ENCODE data around the gene STX10. TPM values are rescaled to one million over a fixed set of nuclear protein-coding genes. Genes with fewer than 3 reads are reported as not detected.
A peak's percentile ranks its signal among the peaks of the same experiment; 100 is the strongest.

STX10 gene
- total RNA-seq, 1 donor from 2014 or later: 36.5 TPM

GRCh38 chr19:13127811-13128575, 22.2 kb downstream of the STX10 start:
- no peaks in the 10 kb centered on the region for H3F3A ChIP-seq (ENCODE audit: low read depth)
- H2AFZ ChIP-seq (replicated peaks): no peak overlapping the region
- peaks cover 100% of the 10 kb centered on the region for H4K20me1 ChIP-seq (ENCODE audit: low read depth)
- no peak overlapping the region for H3K4me2 ChIP-seq
- no peak for TF ChIP-seq EZH2phosphoT487 (IDR thresholded peaks at IDR 0.05)
- H3K4me1 Mint-ChIP-seq: peaks cover 21% of the 10 kb centered on the region
- no peak overlapping the region for H3K4me3 ChIP-seq
- no peak overlapping the region for H3K27ac ChIP-seq
- no peaks in the 10 kb centered on the region for H3K4me1 ChIP-seq
- H3K9ac ChIP-seq: no peak overlapping the region
- peaks cover 3% of the 10 kb centered on the region for H3K27me3 Mint-ChIP-seq (ENCODE audit: insufficient read depth, low read depth)
- no peak overlapping the region for H3K4me3 Mint-ChIP-seq
- no peaks in the 10 kb centered on the region for H3K27me3 ChIP-seq
- no peaks in the 10 kb centered on the region for H3K9me3 Mint-ChIP-seq
- peaks cover 100% of the 10 kb centered on the region for H3K79me2 ChIP-seq (ENCODE audit: low read depth)
- no peak for DNase-seq (ENCODE audit: low spot score)
- H3K36me3 Mint-ChIP-seq: peaks cover 6% of the 10 kb centered on the region
- H3K36me3 ChIP-seq: no peaks in the 10 kb centered on the region
- no peaks in the 10 kb centered on the region for H3K9me3 ChIP-seq (ENCODE audit: low read depth)
- no peak overlapping the region for H3K27ac Mint-ChIP-seq

- Histone ChIP-seq H3K36me3 (no peaks in the 10 kb centered on the region), H3F3A (ENCODE audit: low read depth) (no peaks in the 10 kb centered on the region), H3K4me2 (no peak overlapping the region), H3K27ac (no peak overlapping the region), H3K27me3 (no peaks in the 10 kb centered on the region), H3K4me3 (no peak overlapping the region), H4K20me1 (ENCODE audit: low read depth) (peaks cover 100% of the 10 kb centered on the region), H3K9ac (no peak overlapping the region), H3K79me2 (ENCODE audit: low read depth) (peaks cover 100% of the 10 kb centered on the region), H3K9me3 (ENCODE audit: low read depth) (no peaks in the 10 kb centered on the region), H2AFZ (replicated peaks) (no peak overlapping the region), H3K4me1 (no peaks in the 10 kb centered on the region)
- TF ChIP-seq EZH2phosphoT487 (IDR thresholded peaks at IDR 0.05) (no peak), CTCF (IDR thresholded peaks at IDR 0.05) (no peak), EZH2 (IDR thresholded peaks at IDR 0.05) (no peak)
- Mint-ChIP-seq H3K9me3 (no peaks in the 10 kb centered on the region), H3K27me3 (ENCODE audit: insufficient read depth, low read depth) (peaks cover 5% of the 10 kb centered on the region), H3K4me1 (peaks cover 27% of the 10 kb centered on the region), H3K27ac (no peak overlapping the region), H3K36me3 (peaks cover 8% of the 10 kb centered on the region), H3K4me3 (no peak overlapping the region)
- no peak for DNase-seq (ENCODE audit: low spot score)
Observed at GRCh38 chr19:13127051-13127450, 23.1 kb downstream of the STX10 start.

GRCh38 chr19:13122980-13123957, 26.9 kb downstream of the STX10 start:
- H3K9ac ChIP-seq: no peak overlapping the region

More at GRCh38 chr19:13122980-13123957, 26.9 kb downstream of the STX10 start:
- H3K27ac ChIP-seq: no peak overlapping the region
- H4K20me1 ChIP-seq (ENCODE audit: low read depth): peaks cover 99% of the 10 kb centered on the region
- no peak overlapping the region for H3K4me2 ChIP-seq
- no peaks in the 10 kb centered on the region for H3K36me3 ChIP-seq
- peaks cover 100% of the 10 kb centered on the region for H3K79me2 ChIP-seq (ENCODE audit: low read depth)
- no peaks in the 10 kb centered on the region for H3K9me3 Mint-ChIP-seq
- H3K4me3 ChIP-seq: no peak overlapping the region
- H3F3A ChIP-seq (ENCODE audit: low read depth): no peaks in the 10 kb centered on the region
- H3K4me1 Mint-ChIP-seq: peaks cover 45% of the 10 kb centered on the region
- no peak for DNase-seq (ENCODE audit: low spot score)
- H3K4me3 Mint-ChIP-seq: peak overlapping the region; percentile 1
- H3K27ac Mint-ChIP-seq: no peak overlapping the region
- H3K9me3 ChIP-seq (ENCODE audit: low read depth): no peaks in the 10 kb centered on the region
- peaks cover 12% of the 10 kb centered on the region for H3K36me3 Mint-ChIP-seq
- no peak overlapping the region for H2AFZ ChIP-seq (replicated peaks)
- peaks cover 9% of the 10 kb centered on the region for H3K27me3 Mint-ChIP-seq (ENCODE audit: insufficient read depth, low read depth)
- peaks cover 15% of the 10 kb centered on the region for H3K4me1 ChIP-seq
- no peak for TF ChIP-seq EZH2 (IDR thresholded peaks at IDR 0.05)
- TF ChIP-seq EZH2phosphoT487 (IDR thresholded peaks at IDR 0.05): no peak
- no peak for TF ChIP-seq CTCF (IDR thresholded peaks at IDR 0.05)
- no peaks in the 10 kb centered on the region for H3K27me3 ChIP-seq
